Measurements from ENCODE around the gene VTCN1. TPM values are rescaled to one million over a fixed set of nuclear protein-coding genes. Genes with fewer than 3 reads are reported as not detected.

VTCN1 gene
- total and polyA plus RNA-seq, 2 of the 8 experiments (the other 6 are each of a cell fraction or from before 2014, with no cell fraction given): 0.32 TPM; not detected in 1

GRCh38 chr1:117209094-117209493 lies 1.6 kb downstream of the VTCN1 start:
- Histone ChIP-seq H3K27me3 (replicated peaks in 1 of 4; ENCODE audit: control insufficient read depth in 3 of 4, extremely low read depth in 1 of 4, insufficient read depth in 3 of 4, low read length in 3 of 4) (no peaks in the 10 kb centered on the region), H2BK15ac (ENCODE audit: low read length) (no peak overlapping the region), H3K4ac (replicated peaks; ENCODE audit: insufficient read length, low read depth, low read length) (no peak overlapping the region), H3K23ac (ENCODE audit: insufficient read length) (no peak overlapping the region), H4K91ac (replicated peaks; ENCODE audit: insufficient read length, low read length) (no peak overlapping the region), H3K18ac (ENCODE audit: extremely low read depth, low read length) (no peak overlapping the region), H2AFZ (ENCODE audit: low read length) (0 out of 2 replicates have a peak overlapping the region, but pooled peaks have one; percentile 76), H4K20me1 (replicated peaks in 1 of 2; ENCODE audit: control insufficient read depth in 1 of 2, insufficient read depth in 2 of 2, low read length in 2 of 2) (no peaks in the 10 kb centered on the region), H2BK20ac (ENCODE audit: low read length) (no peak overlapping the region), H2AK5ac (ENCODE audit: low read depth, low read length) (no peak overlapping the region), H2BK5ac (ENCODE audit: low read depth, low read length) (no peak overlapping the region), H3K36me3 (ENCODE audit: control insufficient read depth in 2 of 4, insufficient read depth in 4 of 4, low read length in 3 of 4) (no peaks in the 10 kb centered on the region), H3K56ac (replicated peaks; ENCODE audit: insufficient read length, low read depth, low read length) (no peak overlapping the region), H3K9ac (replicated peaks in 1 of 4; ENCODE audit: extremely low read depth in 1 of 4, low read depth in 3 of 4, low read length in 3 of 4) (no peak overlapping the region), H3K4me1 (replicated peaks in 1 of 4; ENCODE audit: control insufficient read depth in 3 of 4, insufficient read depth in 4 of 4, low read length in 3 of 4) (peaks cover 0 to 3% (median 1%) of the 10 kb centered on the region in 4 experiments; a peak in 3 of 7 replicates), H3K14ac (ENCODE audit: insufficient read length) (no peak overlapping the region), H3K4me2 (ENCODE audit: insufficient read depth in 1 of 2, low read depth in 2 of 2, low read length in 2 of 2) (peak overlapping the region in 1 of 2 experiments; percentile 2; a peak in 1 of 4 replicates), H3K79me1 (ENCODE audit: low read depth, low read length) (no peaks in the 10 kb centered on the region), H4K8ac (ENCODE audit: extremely low read depth, insufficient read depth, low read length) (no peak overlapping the region), H4K5ac (ENCODE audit: insufficient read length, low read depth, low read length) (no peak overlapping the region), H3K23me2 (ENCODE audit: low read depth, low read length) (no peaks in the 10 kb centered on the region), H2BK120ac (replicated peaks; ENCODE audit: low read depth, low read length) (no peak overlapping the region), H2BK12ac (ENCODE audit: low read depth, low read length) (no peak overlapping the region), H3K79me2 (ENCODE audit: control insufficient read depth in 1 of 2, insufficient read depth in 2 of 2, low read length in 2 of 2) (no peaks in the 10 kb centered on the region), H3K4me3 (ENCODE audit: extremely low read depth in 1 of 4, insufficient read depth in 2 of 4, low read depth in 3 of 4, low read length in 4 of 4) (no peak overlapping the region; a peak in 1 of 8 replicates), H3K9me3 (ENCODE audit: insufficient read depth in 2 of 2, low read depth in 1 of 2, low read length in 1 of 2) (no peaks in the 10 kb centered on the region), H3K27ac (ENCODE audit: low read depth, low read length) (no peak overlapping the region)
- no peak for FAIRE-seq
- no peak for DNase-seq (ENCODE audit: low read depth in 1 of 2, low spot score in 2 of 2)
- 55% methylated on average over 3 of the region's 3 CpGs; no CpG with 5 or more reads in 1 of the 2 experiments for WGBS, 2 experiments (ENCODE audit: extremely low coverage in 1 of 2, insufficient coverage in 1 of 2, insufficient read length in 1 of 2, insufficient replicate concordance in 2 of 2, low coverage in 1 of 2, low lambda C conversion rate in 2 of 2, missing lambda C conversion rate in 1 of 2)
- POLR2A ChIA-PET (ENCODE audit: partially characterized antibody): no interaction called here
- CTCF ChIA-PET (ENCODE audit: partially characterized antibody): interaction anchor here (3.7 kb wide), 1 partner anchor 76 kb away, joined by 12 read pairs; no protein-coding TSS in a partner anchor
- no peak for TF ChIP-seq ATF2 (IDR thresholded peaks at IDR 0.05; ENCODE audit: low read length)
- no peak for TF ChIP-seq SP1 (IDR thresholded peaks at IDR 0.05; ENCODE audit: low read depth, low read length)
- no peak for TF ChIP-seq PHF8 (conservative IDR thresholded peaks at IDR 0.05; ENCODE audit: low read depth, low read length)
- no peak for TF ChIP-seq ZNF274 (IDR thresholded peaks at IDR 0.05; ENCODE audit: borderline replicate concordance, extremely low read depth, low read length)
- TF ChIP-seq RAD21 (IDR thresholded peaks at IDR 0.05 in 1 of 2, conservative IDR thresholded peaks at IDR 0.05 in 1 of 2; ENCODE audit: low read depth in 2 of 2, low read length in 2 of 2): no peak
- no peak for TF ChIP-seq CHD1 (IDR thresholded peaks at IDR 0.05; ENCODE audit: low read depth, low read length)
- TF ChIP-seq GTF2F1 (IDR thresholded peaks at IDR 0.05; ENCODE audit: borderline replicate concordance, low read depth, low read length): no peak
- TF ChIP-seq EGR1 (IDR thresholded peaks at IDR 0.05; ENCODE audit: borderline replicate concordance, low read depth, low read length): no peak
- TF ChIP-seq CHD2 (IDR thresholded peaks at IDR 0.05; ENCODE audit: low read length): no peak
- no peak for TF ChIP-seq RFX5 (IDR thresholded peaks at IDR 0.05; ENCODE audit: borderline replicate concordance, low read depth, low read length)

Data from H1 (cell line).